Thyroid gland (tissue), 4 donors: Measurements from ENCODE around the gene DNMT1. TPM values are rescaled to one million over a fixed set of nuclear protein-coding genes. Genes with fewer than 3 reads are reported as not detected.

ENCODE experiments used
- DNase-seq, 2 donors: peaks; one replicate each; pipeline ENCODE4 v3.0.0-alpha.2; 2019
- H3K27ac ChIP-seq, 3 donors: fragments of 200-600 bp; sonication (generic); 1 replicate in 2 of 3; 2 replicates in 1 of 3; pipeline ENCODE4 v1.5.1; 2016 to 2019; ENCODE audit warnings: mild to moderate bottlenecking in 1 of 3, moderate library complexity in 1 of 3
- H3K27me3 ChIP-seq: fragments of 200-600 bp; sonication (generic); one replicate; pipeline ENCODE4 v1.5.1; 2019
- H3K36me3 ChIP-seq, 2 donors: fragments of 200-600 bp; sonication (generic); one replicate each; pipeline ENCODE4 v1.5.1; 2016 to 2019
- H3K4me1 ChIP-seq, 2 donors: fragments of 200-600 bp; sonication (generic); one replicate each; pipeline ENCODE4 v1.5.1; 2017 to 2019
- H3K4me3 ChIP-seq, 3 donors: fragments of 200-600 bp; sonication (generic); replicated peaks in 1 of 3; 1 replicate in 2 of 3; 2 replicates in 1 of 3; pipeline ENCODE4 v1.5.1; 2016; ENCODE audit warnings: mild to moderate bottlenecking in 1 of 3
- H3K9me3 ChIP-seq: fragments of 200-600 bp; sonication (generic); one replicate; pipeline ENCODE4 v1.5.1; 2017
- CTCF ChIP-seq, 6 experiments: fragments of 200-600 bp in 3 of 6; fragments of 450-650 bp in 3 of 6; sonication (generic) in 3 of 6; IDR thresholded peaks; one replicate each; pipeline ENCODE4 v1.5.1; 2016 to 2019; ENCODE audit warnings: antibody characterized with exemption in 6 of 6, mild to moderate bottlenecking in 2 of 6, inconsistent platforms in 1 of 6, moderate library complexity in 1 of 6
- POLR2A ChIP-seq, 2 donors: fragments of 450-650 bp; IDR thresholded peaks; one replicate each; pipeline ENCODE4 v1.6.1; 2017; ENCODE audit warnings: antibody characterized with exemption in 2 of 2, mild to moderate bottlenecking in 2 of 2, moderate library complexity in 1 of 2
- WGBS, 2 donors: methylation state at CpG; one replicate each; pipeline ENCODE4 v1.1.5; 2017; 5-methylcytosine and 5-hydroxymethylcytosine counted together
- intact Hi-C: fragments of 100-400 bp; cut with DNase I; formaldehyde crosslinking; loops from one replicate; pipeline ENCODE4 v1.15.1; 2023
- total RNA-seq, 4 donors: library from RNA; depleted of rRNA; stranded (reverse); fragments of >200 nt; gene quantifications; one replicate each; pipeline ENCODE4 v1.2.3, GENCODE V29; 2016

The DNMT1 gene
- total RNA-seq, 4 donors from 2014 or later, result 31.2 to 49.5 (median 36.0) TPM

DNA sequence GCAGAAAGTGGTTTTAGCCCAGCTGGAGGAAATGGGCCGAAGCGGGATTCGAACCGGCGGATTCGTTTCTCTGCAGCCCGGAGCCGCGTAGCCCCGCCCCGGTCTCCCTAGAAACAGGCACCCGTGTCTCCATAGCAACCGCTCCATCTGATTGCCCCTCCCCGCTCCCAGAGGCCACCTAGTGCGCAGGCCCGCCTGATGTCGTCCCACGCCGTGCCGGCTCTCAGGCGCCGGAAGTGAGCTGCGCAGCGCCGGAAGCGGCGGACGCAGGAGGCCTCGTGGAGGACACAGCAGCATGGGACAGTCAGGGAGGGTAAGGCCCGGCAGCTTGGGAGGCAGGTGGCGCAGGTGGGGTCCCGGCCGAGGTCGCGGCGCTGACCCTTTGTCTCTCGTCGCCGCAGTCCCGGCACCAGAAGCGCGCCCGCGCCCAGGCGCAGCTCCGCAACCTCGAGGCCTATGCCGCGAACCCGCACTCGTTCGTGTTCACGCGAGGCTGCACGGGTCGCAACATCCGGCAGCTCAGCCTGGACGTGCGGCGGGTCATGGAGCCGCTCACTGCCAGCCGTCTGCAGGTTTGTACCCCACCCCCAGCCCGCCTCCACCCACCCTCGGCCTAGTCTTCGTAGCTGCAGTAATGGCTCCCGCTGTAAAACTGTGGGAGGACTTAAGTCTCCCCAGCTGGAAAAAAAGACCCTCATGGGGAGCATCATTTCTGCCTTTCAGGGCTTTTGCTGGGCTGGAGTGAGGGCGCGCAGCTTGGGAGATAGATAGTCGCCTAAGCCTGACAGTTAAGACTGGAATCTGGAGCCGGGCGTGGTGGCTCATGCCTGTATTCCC, 88.4 kb downstream of the DNMT1 start, which contains the start of gene PPAN:
Gene PPAN, plus strand, starts transcription at position 263 of the 837 bp plus-strand sequence. Its CDS starts 33 bp downstream, at position 296.
- H3K4me1 ChIP-seq, result peaks cover 7 to 14% of the 10 kb centered on the region in 2 donors
- H3K9me3 ChIP-seq, result no peaks in the 10 kb centered on the region
- intact Hi-C loops, result loop anchor here (10.0 kb wide), 1 partner anchor 278 kb away; the partner anchor contains the start of gene TYK2
- peak; percentile 98 for DNase-seq
- TF ChIP-seq POLR2A (IDR thresholded peaks at IDR 0.05) (peak in 1 of 2 donors; percentile 64), CTCF (IDR thresholded peaks at IDR 0.05) (no peak)
- no peaks in the 10 kb centered on the region for H3K27me3 ChIP-seq
- peaks cover 38% of the 10 kb centered on the region in 2 donors for H3K36me3 ChIP-seq
- peak within 1 kb of the TSS in 2 of 3 donors; percentile 35 to 45 for H3K27ac ChIP-seq
- H3K4me3 ChIP-seq, result peak within 1 kb of the TSS; percentile 21 to 56 (median 28)
- WGBS, 2 donors, result 4 to 15% methylated on average over 8 to 28 of the region's 71 CpGs

DNA sequence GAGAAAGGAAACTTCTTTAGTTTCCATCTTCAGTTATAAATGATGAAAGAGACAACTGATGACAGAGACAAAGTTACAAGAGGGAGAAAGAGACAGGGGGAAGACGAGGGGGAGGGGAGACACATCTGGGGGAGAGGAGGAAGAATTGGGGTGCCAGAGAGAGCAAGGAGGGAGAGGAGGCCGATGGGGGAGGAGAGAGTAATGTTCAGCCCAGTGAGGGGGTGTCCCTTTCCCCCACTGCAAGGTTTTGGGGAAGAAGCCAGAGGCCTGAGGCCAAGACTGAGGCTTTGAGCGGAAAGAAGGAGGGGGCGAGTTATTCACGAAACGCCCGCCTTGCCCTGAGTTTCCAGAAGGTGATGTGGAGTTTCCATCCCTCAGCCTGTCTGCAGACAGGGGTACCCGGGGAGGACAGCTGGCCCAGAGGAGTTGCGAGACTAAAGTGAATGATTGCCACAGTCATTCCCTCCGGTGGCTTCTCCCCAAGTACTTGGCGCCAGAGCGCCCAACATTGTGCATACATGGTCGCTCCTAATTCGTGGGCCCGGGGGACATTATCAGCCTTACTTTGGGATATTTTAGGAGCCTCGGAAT, 89.1 kb downstream of the DNMT1 start:
- intact Hi-C loops, result loop anchor here (10.0 kb wide), 1 partner anchor 279 kb away; the partner anchor contains the start of gene TYK2
- Histone ChIP-seq H3K4me1 (peaks cover 7 to 14% of the 10 kb centered on the region in 2 donors), H3K36me3 (peaks cover 31% of the 10 kb centered on the region in 2 donors), H3K27me3 (no peaks in the 10 kb centered on the region), H3K4me3 (no peak overlapping the region), H3K9me3 (no peaks in the 10 kb centered on the region), H3K27ac (peak overlapping the region in 1 of 3 donors; percentile 45)
- DNase-seq, result no peak
- TF ChIP-seq CTCF (IDR thresholded peaks at IDR 0.05) (no peak), POLR2A (IDR thresholded peaks at IDR 0.05) (no peak)
- 45 to 68% methylated on average over 12 to 16 of the region's 16 CpGs for WGBS, 2 donors

DNA sequence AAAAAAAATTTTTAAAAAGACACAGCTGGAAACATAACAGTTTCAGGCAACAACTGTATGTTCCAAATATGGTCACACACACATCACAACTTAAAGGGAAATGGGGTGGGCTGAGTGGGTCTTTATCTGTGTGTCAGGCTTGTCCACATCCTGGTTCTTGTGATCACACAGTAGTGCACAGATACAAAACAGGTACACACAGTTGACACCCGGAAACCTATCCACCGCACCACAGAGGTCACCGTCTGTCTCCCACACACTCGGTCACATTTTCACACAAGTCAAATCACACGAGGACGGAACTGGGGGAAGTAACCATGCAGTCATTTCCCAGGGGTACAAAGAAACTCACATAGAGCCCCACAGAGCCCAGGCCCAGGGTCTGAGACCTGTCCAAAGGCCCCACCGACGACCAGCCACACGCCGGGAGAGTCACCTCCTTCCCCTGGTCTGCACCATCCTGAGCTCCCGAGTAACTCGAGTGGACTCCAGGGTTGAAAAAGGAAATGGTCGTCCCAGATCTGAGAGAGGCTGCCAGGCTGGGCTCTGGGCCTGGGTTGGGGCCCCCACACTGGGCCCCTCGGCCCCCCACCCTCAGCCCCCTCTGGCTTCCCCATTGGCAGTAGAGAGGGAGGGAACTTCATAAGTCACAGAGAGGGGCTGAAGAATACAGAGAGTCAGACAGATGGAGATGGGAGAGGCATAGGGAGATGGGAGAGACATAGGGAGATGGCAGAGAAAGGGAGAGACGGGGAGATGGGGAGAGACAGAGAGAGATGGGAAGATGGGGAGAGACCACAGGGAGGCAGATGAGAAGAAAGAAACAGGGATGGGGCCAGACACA, 89.9 kb downstream of the DNMT1 start:
- intact Hi-C loops, result loop anchor here (10.0 kb wide), 1 partner anchor 280 kb away; the partner anchor contains the start of gene TYK2
- Histone ChIP-seq H3K27ac (no peak overlapping the region), H3K9me3 (no peaks in the 10 kb centered on the region), H3K27me3 (no peaks in the 10 kb centered on the region), H3K4me1 (peaks cover 7 to 14% of the 10 kb centered on the region in 2 donors), H3K4me3 (no peak overlapping the region), H3K36me3 (peaks cover 23 to 24% of the 10 kb centered on the region in 2 donors)
- WGBS, 2 donors, result 59 to 68% methylated on average over 11 to 12 of the region's 15 CpGs
- no peak for TF ChIP-seq POLR2A (IDR thresholded peaks at IDR 0.05)
- no peak for TF ChIP-seq CTCF (IDR thresholded peaks at IDR 0.05)
- no peak for DNase-seq

- H3K36me3 ChIP-seq, result peaks cover 16% of the 10 kb centered on the region in 2 donors
- no peak for DNase-seq
- H3K4me1 ChIP-seq, result peaks cover 7 to 14% of the 10 kb centered on the region in 2 donors
- H3K4me3 ChIP-seq, result no peak overlapping the region
- intact Hi-C loops, result loop anchor here (10.0 kb wide), 1 partner anchor 281 kb away; the partner anchor contains the start of gene TYK2
- H3K27ac ChIP-seq, result no peak overlapping the region
- no peaks in the 10 kb centered on the region for H3K9me3 ChIP-seq
- TF ChIP-seq POLR2A (IDR thresholded peaks at IDR 0.05) (no peak), CTCF (IDR thresholded peaks at IDR 0.05) (no peak)
- no peaks in the 10 kb centered on the region for H3K27me3 ChIP-seq
These were observed 90.6 kb downstream of the DNMT1 start for GRCh38 chr19:10104130-10104513.
